Suppressor macrophage treated with lipopolysaccharide for 4 hours (primary cell): ENCODE measurements around the gene GNA14.
"Not testable (repeated sequence)": the region's sequence is repeated elsewhere in the genome, so short reads cannot be mapped to it uniquely, and the experiment has no call there.

ENCODE experiments used
- DNase-seq: peaks from one replicate; pipeline ENCODE4 v3.0.0-alpha.2; 2020

GNA14 gene

GRCh38 chr9:77440057-77440456, 208.1 kb downstream of the GNA14 start:
- no peak for DNase-seq

DNA sequence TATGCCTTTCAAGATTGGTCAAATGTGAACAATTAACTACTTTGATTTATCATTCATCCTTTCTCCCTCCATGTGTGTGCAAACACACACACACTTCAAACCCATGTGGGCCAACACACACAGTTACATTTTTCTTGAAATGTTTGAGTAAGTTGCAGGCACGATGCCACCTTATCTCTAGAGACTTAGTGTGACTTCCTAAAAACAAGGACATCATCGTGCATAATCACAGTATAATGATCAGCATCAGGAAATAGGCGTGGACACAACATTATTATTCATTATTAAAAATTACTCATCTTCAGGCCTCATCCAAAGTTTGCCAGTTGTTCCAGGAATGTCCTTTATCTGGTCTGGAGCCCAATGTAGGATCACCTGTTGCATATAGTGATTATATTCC, 209.5 kb downstream of the GNA14 start:
- DNase-seq, result no peak

- DNase-seq, result no peak
Measured at GRCh38 chr9:77435688-77436087, 212.4 kb downstream of the GNA14 start.

DNA sequence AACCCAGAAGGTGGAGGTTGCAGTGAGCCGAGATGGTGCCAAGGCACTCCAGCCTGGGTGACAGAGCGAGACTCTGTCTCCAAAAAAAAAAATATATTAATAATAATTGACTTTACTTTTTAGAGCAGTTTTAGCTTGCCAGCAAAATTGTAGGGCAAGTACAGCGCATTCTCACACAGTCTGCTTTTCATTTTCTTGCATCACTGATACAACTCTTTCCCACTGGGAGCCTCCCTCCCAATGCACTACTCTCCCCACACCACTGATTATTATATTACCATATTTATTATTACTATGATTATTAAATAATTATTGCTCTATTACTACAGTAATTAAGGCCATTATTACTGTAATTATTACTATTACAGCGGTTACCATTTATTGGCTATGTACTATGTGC, 212.8 kb downstream of the GNA14 start:
- no peak for DNase-seq

GRCh38 chr9:77433675-77434445, 214.3 kb downstream of the GNA14 start:
- peak; percentile 55 for DNase-seq

DNA sequence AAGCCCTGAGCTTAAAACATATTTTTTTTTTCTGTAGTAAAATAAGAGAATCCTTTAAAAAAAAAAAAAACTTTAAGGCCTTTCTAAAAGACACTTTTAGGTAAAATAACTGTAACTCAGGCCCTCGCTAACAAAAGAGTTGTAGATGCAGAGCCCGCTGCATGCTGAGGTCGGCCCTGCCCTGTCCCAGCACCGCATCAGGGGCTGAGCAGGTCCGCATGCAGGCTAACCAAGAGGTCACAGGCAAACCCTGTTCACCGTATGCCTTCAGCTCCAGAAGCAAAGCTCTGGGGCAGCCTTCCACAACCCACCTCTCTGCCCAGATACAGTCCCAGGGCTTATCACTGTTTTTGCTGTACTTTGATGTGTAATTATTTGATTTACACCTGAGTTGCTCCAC, 216.1 kb downstream of the GNA14 start:
- DNase-seq, result no peak

- DNase-seq, result no peak
Measured at GRCh38 chr9:77429928-77430327, 218.2 kb downstream of the GNA14 start.

GRCh38 chr9:77427256-77427927, 220.7 kb downstream of the GNA14 start:
- no peak for DNase-seq

DNA sequence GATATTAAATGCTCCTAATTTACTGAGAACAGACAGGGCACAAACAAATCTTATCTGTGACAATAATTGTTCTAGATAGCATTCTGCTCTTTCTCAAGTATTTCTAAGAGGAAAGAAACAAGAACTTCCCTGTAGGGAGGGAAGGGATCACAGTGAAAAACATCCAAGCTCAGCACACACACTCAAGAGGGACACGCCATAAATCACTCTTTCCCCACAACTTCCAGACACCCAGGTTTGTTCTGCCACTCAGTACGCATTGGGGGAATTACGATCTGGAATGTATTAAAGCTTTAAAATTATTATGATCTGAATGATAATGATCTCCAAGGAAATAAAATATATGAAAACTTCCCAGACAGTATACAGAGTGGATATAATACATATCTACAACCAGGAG, 221.4 kb downstream of the GNA14 start:
- DNase-seq, result no peak

GRCh38 chr9:77424993-77425392, 223.1 kb downstream of the GNA14 start:
- DNase-seq, result no peak

GRCh38 chr9:77423841-77424240, 224.3 kb downstream of the GNA14 start:
- no peak for DNase-seq

DNA sequence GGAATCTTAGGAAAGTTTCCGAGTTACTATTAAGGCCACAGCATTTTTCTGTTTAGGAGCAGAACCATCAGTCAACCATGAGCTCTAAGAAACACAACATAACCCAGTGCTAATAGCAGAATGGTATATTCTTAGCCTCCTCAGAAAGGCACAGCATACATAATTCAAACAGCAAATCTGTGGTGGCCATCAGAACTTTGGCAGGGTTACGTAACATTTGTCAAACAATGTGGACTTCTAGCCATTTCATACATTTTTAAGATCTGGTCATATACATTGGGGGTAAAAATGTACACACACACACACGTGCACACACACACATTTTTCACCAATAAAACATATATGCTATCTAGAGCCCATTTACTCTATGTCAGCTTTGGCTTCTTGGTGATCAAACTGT, 225.2 kb downstream of the GNA14 start:
- no peak for DNase-seq

- no peak for DNase-seq
Measured at GRCh38 chr9:77421506-77422265, 226.4 kb downstream of the GNA14 start.

DNA sequence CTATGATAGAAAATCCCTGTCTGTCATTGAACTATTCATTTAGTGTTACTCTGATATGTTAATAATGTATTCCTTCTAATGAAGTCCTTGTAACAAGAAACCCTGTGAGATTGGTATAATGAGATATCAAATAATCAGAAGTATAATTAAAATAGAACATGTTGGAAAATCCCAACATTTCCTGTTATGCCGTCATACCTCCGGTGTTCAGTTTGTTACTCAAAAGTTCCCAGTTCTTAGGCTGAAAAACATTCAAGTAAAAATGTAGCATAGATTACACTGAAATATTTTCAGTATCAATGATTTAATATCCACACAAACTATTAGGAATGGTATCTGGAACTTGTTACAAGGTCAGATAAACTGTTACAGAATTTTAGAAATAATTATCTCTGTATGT, 227.5 kb downstream of the GNA14 start:
- DNase-seq, result no peak

DNA sequence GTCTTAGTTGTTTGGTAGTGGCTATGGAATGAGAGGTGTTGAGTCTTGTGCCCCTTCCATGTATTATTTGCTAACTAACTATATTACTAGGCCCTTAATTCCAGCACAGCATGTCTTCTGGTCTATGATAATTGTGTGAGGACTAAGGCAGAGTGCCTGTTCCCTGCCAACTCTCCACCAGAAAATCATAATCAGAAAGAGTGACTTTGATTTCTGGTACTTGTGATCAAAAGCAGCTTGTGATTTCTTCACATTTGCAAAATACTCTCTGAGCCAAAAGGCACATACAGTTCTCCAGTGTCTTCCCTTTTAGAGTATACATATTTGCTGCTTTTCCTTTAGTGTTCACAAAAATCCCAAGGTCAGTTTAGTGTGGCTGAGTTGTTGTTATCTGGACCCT, 229.9 kb downstream of the GNA14 start:
- no peak for DNase-seq

GRCh38 chr9:77417566-77417965, 230.6 kb downstream of the GNA14 start:
- DNase-seq, result peak; percentile 48

DNA sequence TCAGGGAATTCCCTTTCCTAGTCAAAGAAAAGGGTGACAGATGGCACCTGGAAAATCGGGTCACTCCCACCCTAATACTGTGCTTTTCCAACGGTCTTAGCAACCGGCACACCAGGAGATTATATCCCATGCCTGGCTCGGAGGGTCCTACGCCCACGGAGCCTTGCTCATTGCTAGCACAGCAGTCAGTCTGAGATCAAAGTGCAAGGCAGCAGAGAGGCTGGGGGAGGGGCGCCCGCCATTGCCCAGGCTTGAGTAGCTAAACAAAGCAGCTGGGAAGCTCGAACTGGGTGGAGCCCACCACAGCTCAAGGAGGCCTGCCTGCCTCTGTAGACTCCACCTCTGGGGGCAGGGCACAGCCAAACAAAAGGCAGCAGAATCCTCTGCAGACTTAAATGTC, 239.6 kb downstream of the GNA14 start:
- DNase-seq, result not testable (repeated sequence)

- no peak for DNase-seq
Measured at GRCh38 chr9:77403239-77403638, 244.9 kb downstream of the GNA14 start.

GRCh38 chr9:77402286-77402685, 245.8 kb downstream of the GNA14 start:
- DNase-seq, result no peak

GRCh38 chr9:77399964-77400363, 248.2 kb downstream of the GNA14 start:
- no peak for DNase-seq

- not testable (repeated sequence) for DNase-seq
Measured at GRCh38 chr9:77398581-77398980, 249.5 kb downstream of the GNA14 start.

DNA sequence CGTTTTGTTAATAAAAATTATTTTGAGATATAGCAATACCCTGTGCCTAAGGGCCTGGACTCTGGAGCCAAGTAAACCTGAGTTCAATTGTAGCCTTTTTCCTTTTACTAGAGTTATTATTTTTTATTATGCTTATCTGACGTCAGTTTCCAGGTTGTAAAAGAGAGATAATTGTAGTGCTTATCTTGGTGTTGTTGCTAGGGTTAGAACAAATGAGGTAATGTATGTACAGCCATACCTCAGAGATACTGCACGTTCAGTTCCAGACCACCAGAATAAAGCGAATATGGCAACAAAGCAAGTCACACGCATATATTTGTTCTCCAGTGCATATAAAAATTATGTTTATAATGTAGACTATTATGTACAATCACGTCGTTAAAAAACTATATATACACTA, 255.8 kb downstream of the GNA14 start:
- no peak for DNase-seq

- no peak for DNase-seq
Measured at GRCh38 chr9:77391834-77392233, 256.3 kb downstream of the GNA14 start.

DNA sequence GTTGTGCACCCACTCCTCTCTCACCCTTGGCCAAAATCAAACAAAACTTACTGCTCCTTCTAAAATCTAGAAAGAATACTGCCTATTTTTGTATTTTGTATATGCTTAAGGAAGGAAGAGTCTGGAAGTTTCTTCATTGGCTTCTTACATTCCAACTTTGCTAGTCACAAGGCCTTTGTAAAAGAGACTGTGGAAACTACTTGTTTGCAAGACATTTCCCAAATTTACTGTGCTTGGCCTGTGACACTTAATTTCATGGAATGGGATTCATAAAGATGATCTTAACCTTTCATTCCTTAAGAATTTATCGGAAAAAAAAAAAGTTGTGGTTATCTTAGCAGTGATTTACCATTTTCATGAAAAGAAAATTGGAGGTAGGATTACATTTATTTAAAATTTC, 261.9 kb downstream of the GNA14 start:
- no peak for DNase-seq
